Left lung (tissue), 10 donors: ENCODE measurements around the gene TRIM28. TPM values are rescaled to one million over a fixed set of nuclear protein-coding genes. Genes with fewer than 3 reads are reported as not detected.

Experiments used
- ATAC-seq: fragments of 200-7000 bp; cut with Tn5 transposase; one replicate; pipeline ENCODE4 v1.9.1; 2020; ENCODE audit warnings: moderate library complexity
- DNase-seq, 4 donors: peaks; one replicate each; pipeline ENCODE4 v3.0.0-alpha.2; 2013 to 2020
- H3K27ac ChIP-seq, 2 donors: fragments of 200-600 bp; sonication (generic) in 1 of 2; one replicate each; pipeline versions ENCODE4 v1.5.0 to v1.8.0; 2020 to 2021
- H3K27me3 ChIP-seq, 2 donors: fragments of 200-600 bp; sonication (generic) in 1 of 2; one replicate each; pipeline versions ENCODE4 v1.5.0 to v1.8.0; 2020 to 2021
- H3K36me3 ChIP-seq, 2 donors: fragments of 200-600 bp; sonication (generic) in 1 of 2; one replicate each; pipeline versions ENCODE4 v1.5.0 to v1.8.0; 2020 to 2021
- H3K4me1 ChIP-seq, 2 donors: fragments of 200-600 bp; one replicate each; pipeline ENCODE4 v1.8.0; 2021
- H3K4me3 ChIP-seq, 2 donors: fragments of 200-600 bp; sonication (generic) in 1 of 2; one replicate each; pipeline versions ENCODE4 v1.5.0 to v1.8.0; 2020 to 2021; ENCODE audit warnings: mild to moderate bottlenecking in 1 of 2
- H3K9me3 ChIP-seq, 2 donors: fragments of 200-600 bp; sonication (generic) in 1 of 2; one replicate each; pipeline versions ENCODE4 v1.5.0 to v1.8.0; 2020 to 2021
- intact Hi-C, 2 donors: fragments of 100-400 bp; cut with DNase I; formaldehyde crosslinking; loops; one replicate each; pipeline versions ENCODE4 v1.11.2 to v1.14.2; 2022
- polyA plus RNA-seq, 6 donors: library from polyadenylated mRNA; unstranded; fragments of 120-200 nt; gene quantifications; one replicate each; pipeline ENCODE4 v1.2.1, GENCODE V29; 2013; ENCODE audit not compliant: insufficient read length in 6 of 6
- total RNA-seq, 2 donors: library from RNA; stranded (reverse); fragmentation: NEBNext Ultra II Directional; extraction: Animal tissue kit (Norgen Biotek cat#: 25700); gene quantifications; one replicate each; pipeline ENCODE4 v1.2.1, GENCODE V29; 2021
- TF ChIP-seq, protein P1 (sequence below), 2 donors: fragments of 200-600 bp; sonication (generic) in 1 of 2; IDR thresholded peaks; one replicate each; pipeline versions ENCODE4 v1.5.0 to v1.8.0; 2021; ENCODE audit warnings: antibody characterized with exemption in 2 of 2
- donor health status: DM: no; HTN: yes; CAD: no.
- donor health status: DM: no; HTN: no; CAD: no.

TRIM28 gene
- total and polyA plus RNA-seq, 8 donors = 231 to 689 (median 613) TPM

DNA sequence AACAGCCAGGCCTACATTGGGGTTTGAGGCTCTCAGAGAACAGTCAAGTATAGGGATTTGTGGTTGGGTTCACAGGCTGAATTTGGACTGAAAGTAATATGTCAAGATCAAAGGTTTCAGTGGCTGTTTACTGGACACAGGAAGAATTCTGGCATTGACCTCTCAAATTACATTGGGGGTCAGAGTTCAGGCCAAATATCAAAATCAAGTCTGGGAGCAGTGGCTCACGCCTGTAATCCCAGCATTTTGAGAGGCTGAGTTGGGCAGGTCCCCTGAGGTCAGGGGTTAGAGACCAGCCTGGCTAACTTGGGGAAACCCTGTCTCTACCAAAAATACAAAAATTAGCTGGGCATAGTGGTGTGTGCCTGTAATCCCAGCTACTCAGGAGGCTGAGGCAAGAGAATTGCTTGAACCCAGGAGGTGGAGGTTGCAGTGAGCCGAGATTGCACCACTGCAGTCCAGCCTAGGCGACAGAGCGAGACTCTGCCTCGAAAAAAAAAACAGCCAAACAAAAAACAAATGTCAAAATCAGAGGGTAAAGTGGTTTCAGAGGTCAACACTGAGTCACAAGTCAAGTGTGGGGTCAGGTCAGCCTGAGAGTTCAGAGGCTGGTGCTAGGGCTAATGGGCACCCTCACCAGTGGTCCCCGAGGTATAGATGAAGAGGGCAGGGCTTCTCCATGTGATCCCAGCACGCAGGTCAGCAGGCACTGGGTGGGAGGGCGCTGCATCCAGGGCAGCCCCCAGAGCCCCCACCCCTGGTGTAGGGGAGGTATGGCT is 33.6 kb upstream of the TRIM28 start:
- H3K36me3 ChIP-seq = peaks cover 0 to 2% of the 10 kb centered on the region in 2 donors
- peaks cover 0 to 8% of the 10 kb centered on the region in 2 donors for H3K9me3 ChIP-seq
- ATAC-seq (no peak), DNase-seq (no peak)
- H3K27ac ChIP-seq = no peak overlapping the region
- H3K4me1 ChIP-seq = peaks cover 0 to 16% of the 10 kb centered on the region in 2 donors
- H3K27me3 ChIP-seq = no peaks in the 10 kb centered on the region
- TF ChIP-seq, protein P1, sequence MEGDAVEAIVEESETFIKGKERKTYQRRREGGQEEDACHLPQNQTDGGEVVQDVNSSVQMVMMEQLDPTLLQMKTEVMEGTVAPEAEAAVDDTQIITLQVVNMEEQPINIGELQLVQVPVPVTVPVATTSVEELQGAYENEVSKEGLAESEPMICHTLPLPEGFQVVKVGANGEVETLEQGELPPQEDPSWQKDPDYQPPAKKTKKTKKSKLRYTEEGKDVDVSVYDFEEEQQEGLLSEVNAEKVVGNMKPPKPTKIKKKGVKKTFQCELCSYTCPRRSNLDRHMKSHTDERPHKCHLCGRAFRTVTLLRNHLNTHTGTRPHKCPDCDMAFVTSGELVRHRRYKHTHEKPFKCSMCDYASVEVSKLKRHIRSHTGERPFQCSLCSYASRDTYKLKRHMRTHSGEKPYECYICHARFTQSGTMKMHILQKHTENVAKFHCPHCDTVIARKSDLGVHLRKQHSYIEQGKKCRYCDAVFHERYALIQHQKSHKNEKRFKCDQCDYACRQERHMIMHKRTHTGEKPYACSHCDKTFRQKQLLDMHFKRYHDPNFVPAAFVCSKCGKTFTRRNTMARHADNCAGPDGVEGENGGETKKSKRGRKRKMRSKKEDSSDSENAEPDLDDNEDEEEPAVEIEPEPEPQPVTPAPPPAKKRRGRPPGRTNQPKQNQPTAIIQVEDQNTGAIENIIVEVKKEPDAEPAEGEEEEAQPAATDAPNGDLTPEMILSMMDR (IDR thresholded peaks at IDR 0.05) = no peak
- intact Hi-C loops = no loop called here
- no peak overlapping the region for H3K4me3 ChIP-seq

DNA sequence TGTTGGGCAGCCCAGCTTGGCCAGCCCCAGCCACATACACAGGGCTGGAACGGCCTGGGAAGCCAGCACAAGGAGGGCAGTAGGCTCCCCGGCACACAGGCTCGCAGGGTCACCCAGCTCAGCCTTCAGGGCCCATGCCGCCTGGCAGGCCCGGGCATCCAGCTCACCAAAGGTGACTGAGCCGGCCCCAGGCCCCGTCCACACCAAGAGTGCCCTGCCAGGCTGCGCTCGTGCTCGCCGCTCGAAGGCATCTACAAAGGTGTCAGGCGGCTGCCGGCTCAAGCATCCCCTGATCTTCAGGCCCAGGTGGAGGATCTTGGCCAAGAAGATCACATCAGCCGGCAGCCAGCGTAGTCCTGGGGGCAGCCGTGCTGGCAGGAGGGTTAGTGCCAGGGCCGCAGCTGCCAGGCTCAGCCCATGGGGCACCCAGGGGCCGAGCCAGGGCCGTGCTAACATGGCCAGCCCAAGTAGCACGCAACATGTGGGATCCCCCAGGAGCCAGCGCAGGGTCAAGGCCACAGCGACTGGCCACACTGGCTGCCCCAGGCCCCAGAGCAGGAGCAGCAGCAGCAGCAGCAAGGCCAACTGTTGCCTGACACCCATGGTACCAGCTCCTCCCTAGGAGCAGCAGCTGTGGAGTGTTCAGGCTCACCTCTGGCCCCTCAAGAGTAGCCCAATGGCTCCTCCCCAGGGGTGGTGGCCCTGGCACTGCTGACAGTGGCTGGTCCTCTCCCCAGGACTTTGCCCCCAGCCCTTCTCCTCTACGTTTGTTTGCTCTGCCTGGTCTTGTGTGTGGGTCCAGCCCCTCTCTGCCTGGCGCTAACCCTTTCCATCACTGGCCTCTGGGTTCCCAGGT is 32.3 kb upstream of the TRIM28 start, which contains the start of gene SLC27A5:
Gene SLC27A5, minus strand, starts transcription at position 640 of the 856 bp plus-strand sequence. Its CDS starts 37 bp downstream, at position 603.
- Histone ChIP-seq H3K36me3 (peaks cover 0 to 15% of the 10 kb centered on the region in 2 donors), H3K27me3 (no peaks in the 10 kb centered on the region), H3K4me3 (no peak within 1 kb of the TSS), H3K4me1 (peaks cover 0 to 24% of the 10 kb centered on the region in 2 donors), H3K9me3 (peaks cover 0 to 8% of the 10 kb centered on the region in 2 donors), H3K27ac (no peak within 1 kb of the TSS)
- DNase-seq (no peak), ATAC-seq (no peak)
- TF ChIP-seq, protein P1 (IDR thresholded peaks at IDR 0.05) = no peak
- intact Hi-C loops = no loop called here

DNA sequence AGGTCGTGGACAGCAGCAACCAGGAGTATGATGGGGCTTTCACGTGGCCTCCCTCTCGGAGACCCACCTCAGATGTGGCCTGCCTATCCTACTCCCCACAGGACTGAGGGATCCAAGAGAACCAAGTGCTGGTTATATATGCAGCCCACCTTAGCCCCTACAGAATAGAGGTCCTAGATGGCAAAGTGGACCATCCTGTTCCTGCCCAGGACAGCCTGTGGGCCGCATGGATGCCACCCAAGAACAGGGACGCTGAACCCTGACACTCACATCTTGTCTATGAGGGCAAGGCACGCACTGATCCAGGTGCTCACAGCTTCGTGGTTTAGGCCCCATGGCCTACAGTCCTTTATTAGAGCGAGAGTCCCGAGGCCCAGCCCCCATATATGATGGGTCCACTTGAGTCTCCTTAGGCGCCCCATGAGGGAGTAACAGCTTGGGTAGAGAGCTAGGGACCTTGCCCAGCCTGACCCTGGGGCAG is 30.6 kb upstream of the TRIM28 start:
- Histone ChIP-seq H3K4me1 (peaks cover 5 to 40% of the 10 kb centered on the region in 2 donors), H3K4me3 (peak overlapping the region in 1 of 2 donors; percentile 37), H3K27ac (peak overlapping the region in 1 of 2 donors; percentile 74), H3K27me3 (no peaks in the 10 kb centered on the region), H3K36me3 (peaks cover 0 to 25% of the 10 kb centered on the region in 2 donors), H3K9me3 (no peaks in the 10 kb centered on the region)
- intact Hi-C loops = no loop called here
- no peak for ATAC-seq
- no peak for DNase-seq
- TF ChIP-seq, protein P1 (IDR thresholded peaks at IDR 0.05) = no peak

DNA sequence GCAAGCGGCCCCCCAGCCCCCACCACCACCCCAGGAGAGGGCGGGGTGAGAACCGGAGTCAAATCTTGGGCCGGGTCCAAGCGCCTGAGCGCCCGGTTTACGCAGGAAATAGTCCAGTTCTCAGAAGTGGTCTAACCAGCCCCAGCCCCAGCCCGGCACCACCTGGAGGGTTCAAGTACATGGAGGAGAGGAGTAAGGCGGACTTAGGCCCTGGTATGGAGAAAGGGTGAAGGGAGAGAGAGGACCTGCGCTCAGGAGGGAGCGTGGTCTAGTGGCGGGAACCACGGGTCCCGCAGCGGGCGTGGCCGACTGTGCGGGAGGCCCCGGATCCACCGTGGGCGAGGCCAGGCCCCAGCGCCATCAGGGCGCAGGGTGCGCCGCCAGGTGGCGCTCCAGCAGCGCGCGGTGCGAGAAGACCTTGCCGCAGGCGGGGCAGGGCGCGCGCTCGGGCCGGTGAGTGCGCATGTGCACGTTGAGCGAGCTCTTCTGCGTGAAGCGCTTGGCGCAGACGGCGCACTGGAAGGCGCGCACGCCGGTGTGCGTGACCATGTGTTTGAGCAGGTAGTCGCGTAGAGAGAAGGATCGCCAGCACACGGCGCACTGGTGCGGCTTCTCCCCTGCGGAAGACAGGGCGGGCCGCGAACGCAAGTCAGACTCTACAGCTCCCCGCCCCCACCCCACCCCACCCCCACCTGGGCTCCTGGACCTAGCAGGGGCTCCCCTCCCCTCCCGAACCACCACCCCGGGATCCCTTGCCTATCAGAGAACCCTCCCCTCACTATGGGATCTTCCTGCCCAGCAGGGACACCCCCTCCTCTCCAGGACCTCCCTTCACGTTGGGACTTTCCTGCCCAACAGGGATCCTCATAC is 29.9 kb upstream of the TRIM28 start:
- Histone ChIP-seq H3K9me3 (no peaks in the 10 kb centered on the region), H3K36me3 (peaks cover 0 to 25% of the 10 kb centered on the region in 2 donors), H3K27ac (peak overlapping the region; percentile 19 to 74), H3K4me1 (peaks cover 7 to 47% of the 10 kb centered on the region in 2 donors), H3K4me3 (peak overlapping the region; percentile 35 to 37), H3K27me3 (no peaks in the 10 kb centered on the region)
- peak; percentile 73 to 99 (median 92) for DNase-seq
- ATAC-seq = peak; percentile 96
- intact Hi-C loops = no loop called here
- TF ChIP-seq, protein P1 (IDR thresholded peaks at IDR 0.05) = peak; percentile 89 to 97
